ENCODE data around the gene FNDC3B.

Gene FNDC3B

GRCh38 chr3:172271386-172271976 lies 232.1 kb downstream of the FNDC3B start:
- Histone ChIP-seq H3K79me2 (ENCODE audit: insufficient read depth, low read length) (no peaks in the 10 kb centered on the region), H3K4me2 (ENCODE audit: low read length) (no peak overlapping the region), H3K4me3 (ENCODE audit: low read depth, low read length, poor library complexity, severe bottlenecking) (no peak overlapping the region), H3K9me3 (ENCODE audit: low read length) (no peaks in the 10 kb centered on the region), H2AFZ (ENCODE audit: low read length) (no peak overlapping the region), H3K9ac (ENCODE audit: low read length) (no peak overlapping the region), H3K9me2 (ENCODE audit: low read depth, low read length) (no peaks in the 10 kb centered on the region), H3K4me1 (ENCODE audit: insufficient read depth, low read length, severe bottlenecking) (no peaks in the 10 kb centered on the region), H3K36me3 (ENCODE audit: insufficient read depth, low read length) (no peaks in the 10 kb centered on the region), H3K27me3 (ENCODE audit: insufficient read depth, low read length) (no peaks in the 10 kb centered on the region), H3F3A (ENCODE audit: insufficient read depth, low read length) (no peaks in the 10 kb centered on the region), H3K27ac (ENCODE audit: low read depth, low read length, poor library complexity, severe bottlenecking) (no peak overlapping the region), H4K20me1 (ENCODE audit: insufficient read depth, low read length) (no peaks in the 10 kb centered on the region)
- TF ChIP-seq CTCF (IDR thresholded peaks at IDR 0.05; ENCODE audit: low read length) (no peak), EZH2 (IDR thresholded peaks at IDR 0.05; ENCODE audit: borderline replicate concordance, low read length) (no peak)

GRCh38 chr3:172272698-172273097 lies 233.3 kb downstream of the FNDC3B start:
- Histone ChIP-seq H3K79me2 (ENCODE audit: insufficient read depth, low read length) (no peaks in the 10 kb centered on the region), H3F3A (ENCODE audit: insufficient read depth, low read length) (no peaks in the 10 kb centered on the region), H3K27me3 (ENCODE audit: insufficient read depth, low read length) (no peaks in the 10 kb centered on the region), H3K27ac (ENCODE audit: low read depth, low read length, poor library complexity, severe bottlenecking) (no peak overlapping the region), H3K4me2 (ENCODE audit: low read length) (no peak overlapping the region), H3K9me2 (ENCODE audit: low read depth, low read length) (no peaks in the 10 kb centered on the region), H3K36me3 (ENCODE audit: insufficient read depth, low read length) (no peaks in the 10 kb centered on the region), H3K9ac (ENCODE audit: low read length) (no peak overlapping the region), H2AFZ (ENCODE audit: low read length) (no peak overlapping the region), H3K4me3 (ENCODE audit: low read depth, low read length, poor library complexity, severe bottlenecking) (no peak overlapping the region), H4K20me1 (ENCODE audit: insufficient read depth, low read length) (no peaks in the 10 kb centered on the region), H3K4me1 (ENCODE audit: insufficient read depth, low read length, severe bottlenecking) (no peaks in the 10 kb centered on the region), H3K9me3 (ENCODE audit: low read length) (no peaks in the 10 kb centered on the region)
- no peak for TF ChIP-seq EZH2 (IDR thresholded peaks at IDR 0.05; ENCODE audit: borderline replicate concordance, low read length)
- TF ChIP-seq CTCF (IDR thresholded peaks at IDR 0.05; ENCODE audit: low read length) = no peak

- no peaks in the 10 kb centered on the region for H3K9me3 ChIP-seq (ENCODE audit: low read length)
- H2AFZ ChIP-seq (ENCODE audit: low read length) = no peak overlapping the region
- no peak overlapping the region for H3K27ac ChIP-seq (ENCODE audit: low read depth, low read length, poor library complexity, severe bottlenecking)
- no peak overlapping the region for H3K4me2 ChIP-seq (ENCODE audit: low read length)
- H3K4me1 ChIP-seq (ENCODE audit: insufficient read depth, low read length, severe bottlenecking) = no peaks in the 10 kb centered on the region
- no peaks in the 10 kb centered on the region for H3K9me2 ChIP-seq (ENCODE audit: low read depth, low read length)
- no peaks in the 10 kb centered on the region for H3K36me3 ChIP-seq (ENCODE audit: insufficient read depth, low read length)
- H4K20me1 ChIP-seq (ENCODE audit: insufficient read depth, low read length) = no peaks in the 10 kb centered on the region
- H3K4me3 ChIP-seq (ENCODE audit: low read depth, low read length, poor library complexity, severe bottlenecking) = no peak overlapping the region
- TF ChIP-seq EZH2 (IDR thresholded peaks at IDR 0.05; ENCODE audit: borderline replicate concordance, low read length) = no peak
- no peaks in the 10 kb centered on the region for H3F3A ChIP-seq (ENCODE audit: insufficient read depth, low read length)
- no peak overlapping the region for H3K9ac ChIP-seq (ENCODE audit: low read length)
- no peaks in the 10 kb centered on the region for H3K27me3 ChIP-seq (ENCODE audit: insufficient read depth, low read length)
- H3K79me2 ChIP-seq (ENCODE audit: insufficient read depth, low read length) = no peaks in the 10 kb centered on the region
Observed at GRCh38 chr3:172273378-172273777, 234.0 kb downstream of the FNDC3B start.

GRCh38 chr3:172274906-172275305 lies 235.5 kb downstream of the FNDC3B start:
- no peaks in the 10 kb centered on the region for H3K79me2 ChIP-seq (ENCODE audit: insufficient read depth, low read length)
- H3K36me3 ChIP-seq (ENCODE audit: insufficient read depth, low read length) = no peaks in the 10 kb centered on the region
- H3K4me2 ChIP-seq (ENCODE audit: low read length) = no peak overlapping the region
- no peak overlapping the region for H3K27ac ChIP-seq (ENCODE audit: low read depth, low read length, poor library complexity, severe bottlenecking)
- H4K20me1 ChIP-seq (ENCODE audit: insufficient read depth, low read length) = no peaks in the 10 kb centered on the region
- no peaks in the 10 kb centered on the region for H3F3A ChIP-seq (ENCODE audit: insufficient read depth, low read length)
- H3K9me3 ChIP-seq (ENCODE audit: low read length) = no peaks in the 10 kb centered on the region
- no peak overlapping the region for H3K9ac ChIP-seq (ENCODE audit: low read length)
- H3K4me1 ChIP-seq (ENCODE audit: insufficient read depth, low read length, severe bottlenecking) = no peaks in the 10 kb centered on the region
- H3K4me3 ChIP-seq (ENCODE audit: low read depth, low read length, poor library complexity, severe bottlenecking) = no peak overlapping the region
- H3K9me2 ChIP-seq (ENCODE audit: low read depth, low read length) = no peaks in the 10 kb centered on the region
- no peak for TF ChIP-seq CTCF (IDR thresholded peaks at IDR 0.05; ENCODE audit: low read length)
- TF ChIP-seq EZH2 (IDR thresholded peaks at IDR 0.05; ENCODE audit: borderline replicate concordance, low read length) = no peak
- no peak overlapping the region for H2AFZ ChIP-seq (ENCODE audit: low read length)
- no peaks in the 10 kb centered on the region for H3K27me3 ChIP-seq (ENCODE audit: insufficient read depth, low read length)

Data from OCI-LY1 (cell line).